ENCODE measurements around the gene DIP2A.

DNA sequence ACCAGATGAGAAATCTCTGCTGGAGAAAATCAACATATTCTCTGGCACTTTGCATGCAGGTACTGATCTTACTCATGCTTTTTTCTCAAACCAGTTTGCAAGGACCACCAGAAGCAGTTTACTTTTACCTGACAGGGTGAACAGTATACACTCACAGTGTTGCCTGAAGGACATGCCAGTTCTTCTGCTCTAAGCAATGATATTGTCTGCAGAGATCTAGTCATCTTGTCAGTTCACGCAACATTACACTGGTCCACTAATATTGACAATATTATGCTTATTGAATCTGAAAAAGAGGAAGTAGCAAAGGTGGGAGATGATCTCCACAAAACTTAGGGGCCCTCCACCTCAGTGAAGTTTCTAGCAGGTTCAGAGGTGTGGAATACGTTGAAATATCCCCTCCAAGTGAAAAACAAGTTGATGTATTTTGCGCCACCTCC, 150.0 kb downstream of the DIP2A start:
- TF ChIP-seq ATF7-NPFF (CRISPR knock-in tag; IDR thresholded peaks at IDR 0.05; ENCODE audit: low read depth) (no peak), HNRNPLL (IDR thresholded peaks at IDR 0.05; ENCODE audit: low read depth, low read length, poor library complexity, severe bottlenecking) (no peak), RARA (CRISPR knock-in tag; IDR thresholded peaks at IDR 0.05) (no peak), CEBPG (CRISPR knock-in tag; IDR thresholded peaks at IDR 0.05) (no peak), ZMYM4 (CRISPR knock-in tag; IDR thresholded peaks at IDR 0.05) (no peak), AGO2 (optimal IDR thresholded peaks at IDR 0.05; ENCODE audit: low read depth, low read length) (no peak), CREM (IDR thresholded peaks at IDR 0.05) (no peak), CREM (CRISPR knock-in tag; IDR thresholded peaks at IDR 0.05) (no peak), TAF15 (IDR thresholded peaks at IDR 0.05; ENCODE audit: low read depth, low read length, poor library complexity, severe bottlenecking) (no peak)
- TF ChIP-seq, protein P1, sequence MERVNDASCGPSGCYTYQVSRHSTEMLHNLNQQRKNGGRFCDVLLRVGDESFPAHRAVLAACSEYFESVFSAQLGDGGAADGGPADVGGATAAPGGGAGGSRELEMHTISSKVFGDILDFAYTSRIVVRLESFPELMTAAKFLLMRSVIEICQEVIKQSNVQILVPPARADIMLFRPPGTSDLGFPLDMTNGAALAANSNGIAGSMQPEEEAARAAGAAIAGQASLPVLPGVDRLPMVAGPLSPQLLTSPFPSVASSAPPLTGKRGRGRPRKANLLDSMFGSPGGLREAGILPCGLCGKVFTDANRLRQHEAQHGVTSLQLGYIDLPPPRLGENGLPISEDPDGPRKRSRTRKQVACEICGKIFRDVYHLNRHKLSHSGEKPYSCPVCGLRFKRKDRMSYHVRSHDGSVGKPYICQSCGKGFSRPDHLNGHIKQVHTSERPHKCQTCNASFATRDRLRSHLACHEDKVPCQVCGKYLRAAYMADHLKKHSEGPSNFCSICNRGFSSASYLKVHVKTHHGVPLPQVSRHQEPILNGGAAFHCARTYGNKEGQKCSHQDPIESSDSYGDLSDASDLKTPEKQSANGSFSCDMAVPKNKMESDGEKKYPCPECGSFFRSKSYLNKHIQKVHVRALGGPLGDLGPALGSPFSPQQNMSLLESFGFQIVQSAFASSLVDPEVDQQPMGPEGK (CRISPR knock-in tag; IDR thresholded peaks at IDR 0.05) = no peak
- TF ChIP-seq, protein P2, sequence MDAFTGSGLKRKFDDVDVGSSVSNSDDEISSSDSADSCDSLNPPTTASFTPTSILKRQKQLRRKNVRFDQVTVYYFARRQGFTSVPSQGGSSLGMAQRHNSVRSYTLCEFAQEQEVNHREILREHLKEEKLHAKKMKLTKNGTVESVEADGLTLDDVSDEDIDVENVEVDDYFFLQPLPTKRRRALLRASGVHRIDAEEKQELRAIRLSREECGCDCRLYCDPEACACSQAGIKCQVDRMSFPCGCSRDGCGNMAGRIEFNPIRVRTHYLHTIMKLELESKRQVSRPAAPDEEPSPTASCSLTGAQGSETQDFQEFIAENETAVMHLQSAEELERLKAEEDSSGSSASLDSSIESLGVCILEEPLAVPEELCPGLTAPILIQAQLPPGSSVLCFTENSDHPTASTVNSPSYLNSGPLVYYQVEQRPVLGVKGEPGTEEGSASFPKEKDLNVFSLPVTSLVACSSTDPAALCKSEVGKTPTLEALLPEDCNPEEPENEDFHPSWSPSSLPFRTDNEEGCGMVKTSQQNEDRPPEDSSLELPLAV (CRISPR knock-in tag; conservative IDR thresholded peaks at IDR 0.05; ENCODE audit: low read depth) = no peak
- TF ChIP-seq, protein P3, sequence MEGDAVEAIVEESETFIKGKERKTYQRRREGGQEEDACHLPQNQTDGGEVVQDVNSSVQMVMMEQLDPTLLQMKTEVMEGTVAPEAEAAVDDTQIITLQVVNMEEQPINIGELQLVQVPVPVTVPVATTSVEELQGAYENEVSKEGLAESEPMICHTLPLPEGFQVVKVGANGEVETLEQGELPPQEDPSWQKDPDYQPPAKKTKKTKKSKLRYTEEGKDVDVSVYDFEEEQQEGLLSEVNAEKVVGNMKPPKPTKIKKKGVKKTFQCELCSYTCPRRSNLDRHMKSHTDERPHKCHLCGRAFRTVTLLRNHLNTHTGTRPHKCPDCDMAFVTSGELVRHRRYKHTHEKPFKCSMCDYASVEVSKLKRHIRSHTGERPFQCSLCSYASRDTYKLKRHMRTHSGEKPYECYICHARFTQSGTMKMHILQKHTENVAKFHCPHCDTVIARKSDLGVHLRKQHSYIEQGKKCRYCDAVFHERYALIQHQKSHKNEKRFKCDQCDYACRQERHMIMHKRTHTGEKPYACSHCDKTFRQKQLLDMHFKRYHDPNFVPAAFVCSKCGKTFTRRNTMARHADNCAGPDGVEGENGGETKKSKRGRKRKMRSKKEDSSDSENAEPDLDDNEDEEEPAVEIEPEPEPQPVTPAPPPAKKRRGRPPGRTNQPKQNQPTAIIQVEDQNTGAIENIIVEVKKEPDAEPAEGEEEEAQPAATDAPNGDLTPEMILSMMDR (CRISPR knock-in tag; IDR thresholded peaks at IDR 0.05) = no peak
- TF ChIP-seq, protein P4, sequence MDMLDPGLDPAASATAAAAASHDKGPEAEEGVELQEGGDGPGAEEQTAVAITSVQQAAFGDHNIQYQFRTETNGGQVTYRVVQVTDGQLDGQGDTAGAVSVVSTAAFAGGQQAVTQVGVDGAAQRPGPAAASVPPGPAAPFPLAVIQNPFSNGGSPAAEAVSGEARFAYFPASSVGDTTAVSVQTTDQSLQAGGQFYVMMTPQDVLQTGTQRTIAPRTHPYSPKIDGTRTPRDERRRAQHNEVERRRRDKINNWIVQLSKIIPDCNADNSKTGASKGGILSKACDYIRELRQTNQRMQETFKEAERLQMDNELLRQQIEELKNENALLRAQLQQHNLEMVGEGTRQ (IDR thresholded peaks at IDR 0.05; ENCODE audit: low read depth, low read length) = no peak
- TF ChIP-seq, protein P4 (CRISPR knock-in tag; IDR thresholded peaks at IDR 0.05; ENCODE audit: borderline replicate concordance) = no peak

Data from HepG2 (cell line).